Vagina (tissue), 2 donors: ENCODE data around the gene ZNF227. TPM values are rescaled to one million over a fixed set of nuclear protein-coding genes. Genes with fewer than 3 reads are reported as not detected.
"Not testable (repeated sequence)": the region's sequence is repeated elsewhere in the genome, so short reads cannot be mapped to it uniquely, and the experiment has no call there.

Experiments used
- DNase-seq, 2 donors: peaks; one replicate each; pipeline ENCODE4 v3.0.0-alpha.2; 2017; ENCODE audit errors: extremely low spot score in 2 of 2
- H3K27ac ChIP-seq: fragments of 200-600 bp; sonication (generic); one replicate; pipeline ENCODE4 v1.5.1; 2019
- H3K27me3 ChIP-seq: fragments of 200-600 bp; sonication (generic); one replicate; pipeline ENCODE4 v1.5.1; 2019
- H3K36me3 ChIP-seq, 2 donors: fragments of 200-600 bp; sonication (generic); one replicate each; pipeline ENCODE4 v1.5.1; 2017 to 2019
- H3K4me1 ChIP-seq: fragments of 200-600 bp; sonication (generic); one replicate; pipeline ENCODE4 v1.5.1; 2019
- H3K4me3 ChIP-seq, 2 donors: fragments of 200-600 bp; sonication (generic); 1 replicate in 1 of 2; 2 replicates in 1 of 2; pipeline ENCODE4 v1.5.1; 2016 to 2019
- H3K9me3 ChIP-seq: fragments of 200-600 bp; sonication (generic); one replicate; pipeline ENCODE4 v1.5.1; 2019
- CTCF ChIP-seq, 3 experiments: fragments of 450-650 bp in 2 of 3; fragments of 200-600 bp in 1 of 3; sonication (generic) in 1 of 3; IDR thresholded peaks; one replicate each; pipeline ENCODE4 v1.5.1; 2017 to 2019; ENCODE audit warnings: antibody characterized with exemption in 3 of 3, mild to moderate bottlenecking in 2 of 3, moderate library complexity in 2 of 3
- POLR2A ChIP-seq, 2 donors: fragments of 450-650 bp; IDR thresholded peaks; one replicate each; pipeline ENCODE4 v1.6.1; 2017; ENCODE audit warnings: antibody characterized with exemption in 2 of 2, mild to moderate bottlenecking in 2 of 2, moderate library complexity in 2 of 2
- POLR2AphosphoS5 ChIP-seq, 2 donors: sonication (generic); formaldehyde crosslinking; IDR thresholded peaks; one replicate each; pipeline ENCODE4 v1.9.0; 2017; ENCODE audit warnings: antibody characterized with exemption in 2 of 2, mild to moderate bottlenecking in 2 of 2, low read depth in 1 of 2; ENCODE audit not compliant: insufficient read depth in 1 of 2
- intact Hi-C: fragments of 100-400 bp; cut with DNase I; formaldehyde crosslinking; loops from one replicate; pipeline ENCODE4 v1.15.1; 2023
- total RNA-seq: library from RNA; depleted of rRNA; stranded (reverse); fragments of >200 nt; gene quantifications from one replicate; pipeline ENCODE4 v1.2.3, GENCODE V29; 2016

ZNF227 gene
- total RNA-seq, 1 donor from 2014 or later: 14.2 TPM

DNA sequence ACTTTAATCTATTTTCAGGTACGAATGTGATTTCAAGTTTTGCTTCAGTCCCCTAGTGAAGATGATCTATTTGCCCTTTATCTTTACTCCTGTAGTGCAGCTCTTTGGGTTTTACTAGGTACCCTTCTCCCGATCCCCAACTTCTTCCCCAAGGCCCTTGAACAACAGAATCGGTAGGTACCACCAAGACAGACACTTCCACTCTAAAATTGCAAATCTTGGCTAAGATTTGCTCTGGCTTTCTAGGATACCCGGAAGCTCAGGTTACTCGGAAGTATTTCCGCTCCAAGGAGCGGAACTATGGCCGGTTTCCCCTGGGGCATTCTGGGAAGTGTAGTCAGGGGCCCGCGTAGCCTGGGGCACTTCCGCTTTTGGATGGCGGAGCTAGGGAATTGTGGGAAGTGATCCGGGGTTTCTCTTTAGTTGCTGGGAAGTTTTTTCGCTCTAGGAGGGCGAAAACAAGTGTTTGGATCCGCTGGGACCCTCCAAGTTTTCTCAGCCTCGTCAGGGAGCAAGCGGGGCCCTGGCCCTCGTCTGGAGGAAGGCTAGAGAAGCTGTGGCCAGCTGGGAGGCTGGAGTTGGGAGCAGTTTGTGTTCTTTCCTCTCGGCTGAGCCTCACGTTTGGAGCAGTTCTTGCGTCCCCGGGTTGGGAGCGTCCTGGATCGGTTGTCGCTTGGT lies 5.1 kb upstream of the ZNF227 start:
- Histone ChIP-seq H3K4me1 (peaks cover 9% of the 10 kb centered on the region), H3K9me3 (no peaks in the 10 kb centered on the region), H3K27ac (peak overlapping the region; percentile 78), H3K27me3 (no peaks in the 10 kb centered on the region), H3K36me3 (no peaks in the 10 kb centered on the region), H3K4me3 (peak overlapping the region; percentile 63 to 64)
- intact Hi-C loops: no loop called here
- peak; percentile 57 to 95 for TF ChIP-seq POLR2AphosphoS5 (IDR thresholded peaks at IDR 0.05; ENCODE audit: insufficient read depth in 1 of 2, low read depth in 1 of 2)
- TF ChIP-seq CTCF (IDR thresholded peaks at IDR 0.05): no peak
- TF ChIP-seq POLR2A (IDR thresholded peaks at IDR 0.05): no peak
- DNase-seq: peak in 1 of 2 donors; percentile 86

- Histone ChIP-seq H3K9me3 (peaks cover 8% of the 10 kb centered on the region), H3K27me3 (no peaks in the 10 kb centered on the region), H3K27ac (peak overlapping the region; percentile 75), H3K36me3 (peaks cover 0 to 28% of the 10 kb centered on the region in 2 donors), H3K4me1 (peaks cover 15% of the 10 kb centered on the region), H3K4me3 (peak overlapping the region; percentile 45 to 64)
- intact Hi-C loops: loop anchor here (2.0 kb wide), 1 partner anchor 100 kb away; the partner anchor contains the start of gene ZNF225
- TF ChIP-seq POLR2A (IDR thresholded peaks at IDR 0.05) (no peak), POLR2AphosphoS5 (IDR thresholded peaks at IDR 0.05; ENCODE audit: insufficient read depth in 1 of 2, low read depth in 1 of 2) (no peak), CTCF (IDR thresholded peaks at IDR 0.05) (no peak)
- DNase-seq: no peak
Measured at GRCh38 chr19:44212866-44213346, 574 bp downstream of the ZNF227 start.

DNA sequence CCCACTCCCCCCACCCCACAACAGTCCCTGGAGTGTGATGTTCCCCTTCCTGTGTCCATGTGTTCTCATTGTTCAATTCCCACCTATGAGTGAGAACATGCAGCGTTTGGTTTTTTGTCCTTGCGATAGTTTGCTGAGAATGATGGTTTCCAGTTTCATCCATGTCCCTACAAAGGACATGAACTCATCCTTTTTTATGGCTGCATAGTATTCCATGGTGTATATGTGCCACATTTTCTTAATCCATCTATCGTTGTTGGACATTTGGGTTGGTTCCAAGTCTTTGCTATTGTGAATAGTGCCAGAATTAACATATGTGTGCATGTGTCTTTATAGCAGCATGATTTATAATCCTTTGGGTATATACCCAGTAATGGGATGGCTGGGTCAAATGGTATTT lies 7.6 kb downstream of the ZNF227 start:
- H3K27me3 ChIP-seq, DNase-seq, H3K27ac ChIP-seq, H3K9me3 ChIP-seq, H3K4me1 ChIP-seq, intact Hi-C loops, H3K4me3 ChIP-seq: not testable (repeated sequence)
- peaks cover 10 to 38% of the 10 kb centered on the region in 2 donors for H3K36me3 ChIP-seq

DNA sequence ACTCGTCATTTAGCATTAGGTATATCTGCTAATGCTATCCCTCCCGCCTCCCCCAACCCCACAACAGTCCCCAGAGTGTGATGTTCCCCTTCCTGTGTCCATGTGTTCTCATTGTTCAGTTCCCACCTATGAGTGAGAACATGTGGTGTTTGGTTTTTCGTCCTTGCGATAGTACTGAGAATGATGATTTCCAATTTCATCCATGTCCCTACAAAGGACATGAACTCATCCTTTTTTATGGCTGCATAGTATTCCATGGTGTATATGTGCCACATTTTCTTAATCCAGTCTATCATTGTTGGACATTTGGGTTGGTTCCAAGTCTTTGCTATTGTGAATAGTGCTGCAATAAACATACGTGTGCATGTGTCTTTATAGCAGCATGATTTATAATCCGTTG lies 8.4 kb downstream of the ZNF227 start:
- DNase-seq, H3K4me1 ChIP-seq, intact Hi-C loops, H3K9me3 ChIP-seq, H3K27ac ChIP-seq, H3K4me3 ChIP-seq, H3K27me3 ChIP-seq: not testable (repeated sequence)
- peaks cover 10 to 38% of the 10 kb centered on the region in 2 donors for H3K36me3 ChIP-seq

- H3K36me3 ChIP-seq: peaks cover 10 to 41% of the 10 kb centered on the region in 2 donors
- H3K4me1 ChIP-seq, intact Hi-C loops, H3K4me3 ChIP-seq, H3K9me3 ChIP-seq, H3K27me3 ChIP-seq, H3K27ac ChIP-seq, DNase-seq: not testable (repeated sequence)
Measured at GRCh38 chr19:44221291-44221690, 9.0 kb downstream of the ZNF227 start.

DNA sequence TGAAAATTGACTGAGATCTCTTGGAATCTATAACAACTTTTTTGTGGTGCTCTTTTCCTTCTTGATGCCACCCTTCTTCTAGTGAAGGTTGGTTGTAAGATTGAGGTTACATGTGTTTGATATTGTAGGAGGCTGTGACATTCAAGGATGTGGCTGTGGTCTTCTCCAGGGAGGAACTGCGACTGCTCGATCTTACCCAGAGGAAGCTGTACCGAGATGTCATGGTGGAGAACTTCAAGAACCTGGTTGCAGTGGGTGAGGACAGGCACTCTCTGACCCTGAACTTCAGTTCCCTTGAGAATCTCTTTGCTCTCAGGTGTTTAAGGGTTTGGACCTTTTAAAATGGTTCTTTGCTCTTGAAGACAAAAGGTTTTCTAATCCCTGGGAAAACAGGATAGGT lies 16.0 kb downstream of the ZNF227 start:
- H3K27ac ChIP-seq: no peak overlapping the region
- H3K36me3 ChIP-seq: peaks cover 3 to 79% of the 10 kb centered on the region in 2 donors
- no peaks in the 10 kb centered on the region for H3K27me3 ChIP-seq
- DNase-seq: no peak
- intact Hi-C loops: no loop called here
- no peak overlapping the region for H3K4me3 ChIP-seq
- H3K4me1 ChIP-seq: no peaks in the 10 kb centered on the region
- TF ChIP-seq POLR2AphosphoS5 (IDR thresholded peaks at IDR 0.05; ENCODE audit: insufficient read depth in 1 of 2, low read depth in 1 of 2) (no peak), CTCF (IDR thresholded peaks at IDR 0.05) (no peak), POLR2A (IDR thresholded peaks at IDR 0.05) (no peak)
- peaks cover 61% of the 10 kb centered on the region for H3K9me3 ChIP-seq
